Iris pigment epithelial cell (primary cell): ENCODE results near the gene TARBP1.
"Not testable (repeated sequence)": the region's sequence is repeated elsewhere in the genome, so short reads cannot be mapped to it uniquely, and the experiment has no call there.

Experiments used
- DNase-seq: peaks from one replicate; pipeline ENCODE4 v3.0.0-alpha.2; 2011; ENCODE audit warnings: low read depth

Gene TARBP1

GRCh38 chr1:234395297-234395696 lies 83.7 kb downstream of the TARBP1 start:
- DNase-seq, result no peak

- no peak for DNase-seq
These were observed 85.8 kb downstream of the TARBP1 start for GRCh38 chr1:234393190-234393589.

DNA sequence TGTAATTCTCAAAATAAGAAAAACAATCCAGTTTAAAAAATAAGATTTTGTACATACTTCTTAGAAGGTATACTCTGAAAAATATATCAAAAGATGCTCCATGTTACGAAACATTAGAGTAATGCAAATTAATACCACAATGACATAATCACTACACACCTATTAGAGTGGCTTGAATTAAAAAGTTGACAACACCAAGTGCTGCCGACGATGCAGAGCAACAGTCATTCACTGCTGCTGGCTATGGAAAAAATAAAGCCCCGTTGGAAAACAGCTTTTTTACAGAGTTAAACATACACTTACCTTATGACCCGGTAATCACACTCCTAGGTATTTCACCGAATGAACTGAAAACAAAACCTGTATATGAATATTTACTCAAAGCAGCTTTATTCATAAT lies 90.9 kb downstream of the TARBP1 start:
- DNase-seq, result no peak

GRCh38 chr1:234386122-234386521 lies 92.9 kb downstream of the TARBP1 start:
- DNase-seq, result no peak

DNA sequence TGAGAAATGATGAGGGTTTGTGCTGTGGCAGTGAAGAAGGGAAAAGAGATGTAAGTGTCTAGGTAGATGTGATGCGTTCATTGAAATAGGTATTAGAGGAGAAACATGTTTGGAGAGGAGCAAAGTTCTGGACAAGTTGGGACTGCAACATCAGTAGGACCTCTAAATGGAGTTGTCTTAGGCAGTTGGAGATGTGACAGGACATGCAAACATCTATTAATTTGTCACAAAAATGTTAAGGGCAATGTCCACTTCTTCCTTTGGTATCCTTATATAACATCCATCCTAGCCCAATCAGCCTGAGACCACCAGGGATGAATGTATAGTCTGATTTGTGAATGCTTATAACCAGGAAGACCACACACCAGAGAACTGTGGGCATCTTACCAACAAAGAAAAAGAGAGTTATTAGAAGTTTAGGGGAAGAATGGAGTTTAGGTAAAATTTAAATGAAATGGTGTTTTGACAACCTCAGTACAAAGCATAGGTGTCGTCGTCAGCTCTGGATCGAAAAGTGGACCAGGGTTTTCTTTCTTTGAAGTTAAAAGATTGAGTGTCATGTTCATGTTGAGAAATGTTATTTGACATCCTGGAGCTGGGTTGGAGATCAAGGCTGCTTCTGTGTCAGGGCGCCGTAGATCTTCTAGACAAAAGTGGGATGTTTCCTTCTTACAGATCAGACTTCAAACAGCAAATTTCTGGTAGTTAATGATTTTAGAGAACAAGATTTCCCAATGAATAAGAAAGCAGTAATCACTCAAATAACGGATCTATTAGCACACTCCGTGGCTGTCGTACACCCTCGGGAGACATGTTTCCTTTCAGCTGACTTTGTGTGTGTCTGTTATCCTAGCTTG lies 97.1 kb downstream of the TARBP1 start:
- no peak for DNase-seq

GRCh38 chr1:234379591-234380109 lies 99.3 kb downstream of the TARBP1 start:
- not testable (repeated sequence) for DNase-seq

DNA sequence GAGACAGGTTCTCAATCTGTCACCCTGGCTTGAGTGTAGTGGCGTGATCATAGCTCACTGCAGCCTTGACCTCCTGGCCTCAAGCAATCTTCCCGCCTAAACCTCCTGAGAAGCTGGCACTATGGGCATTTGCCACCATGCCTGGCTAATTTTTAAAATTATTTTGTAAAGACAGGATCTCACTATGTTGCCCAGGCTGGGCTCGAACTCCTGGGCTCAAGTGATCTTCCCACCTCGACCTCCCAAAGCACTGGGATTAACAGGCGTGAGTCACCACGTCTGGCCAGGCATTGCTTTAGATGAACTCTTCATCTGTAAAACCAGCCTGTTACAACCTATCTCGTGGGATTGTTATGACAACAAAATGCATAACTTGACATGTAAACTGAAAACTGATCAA lies 103.3 kb downstream of the TARBP1 start:
- DNase-seq, result peak; percentile 15

- DNase-seq, result no peak
These were observed 105.1 kb downstream of the TARBP1 start for GRCh38 chr1:234373959-234374254.

GRCh38 chr1:234373064-234373958 lies 105.7 kb downstream of the TARBP1 start, which contains the start of gene COA6:
Gene COA6 (plus strand): TSS chr1:234373456. CDS start chr1:234373467, 11 bp downstream.
- peak; percentile 98 for DNase-seq

GRCh38 chr1:234372011-234372757 lies 106.8 kb downstream of the TARBP1 start:
- no peak for DNase-seq

DNA sequence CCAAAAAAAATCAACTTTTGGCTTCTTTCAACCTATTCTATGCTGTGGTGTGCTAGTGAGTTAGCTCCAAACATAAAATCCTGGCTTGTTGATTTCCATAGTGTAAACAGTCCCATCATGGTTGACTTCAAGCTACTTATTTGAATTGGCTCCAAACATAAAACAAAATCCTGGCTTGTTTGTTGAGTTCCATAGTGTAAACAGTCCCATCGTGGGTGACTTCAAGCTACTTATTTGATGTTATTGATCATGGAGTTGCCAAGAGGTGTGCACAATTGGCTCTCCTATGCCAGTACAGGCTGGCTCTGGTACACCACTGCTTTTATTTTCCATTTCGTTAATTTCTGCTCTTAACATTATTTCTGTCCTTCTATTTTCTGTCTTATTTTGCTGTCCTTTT lies 107.6 kb downstream of the TARBP1 start:
- no peak for DNase-seq

- DNase-seq, result peak; percentile 75
These were observed 109.2 kb downstream of the TARBP1 start for GRCh38 chr1:234369784-234370183.

- DNase-seq, result no peak
These were observed 109.9 kb downstream of the TARBP1 start for GRCh38 chr1:234369033-234369430.

DNA sequence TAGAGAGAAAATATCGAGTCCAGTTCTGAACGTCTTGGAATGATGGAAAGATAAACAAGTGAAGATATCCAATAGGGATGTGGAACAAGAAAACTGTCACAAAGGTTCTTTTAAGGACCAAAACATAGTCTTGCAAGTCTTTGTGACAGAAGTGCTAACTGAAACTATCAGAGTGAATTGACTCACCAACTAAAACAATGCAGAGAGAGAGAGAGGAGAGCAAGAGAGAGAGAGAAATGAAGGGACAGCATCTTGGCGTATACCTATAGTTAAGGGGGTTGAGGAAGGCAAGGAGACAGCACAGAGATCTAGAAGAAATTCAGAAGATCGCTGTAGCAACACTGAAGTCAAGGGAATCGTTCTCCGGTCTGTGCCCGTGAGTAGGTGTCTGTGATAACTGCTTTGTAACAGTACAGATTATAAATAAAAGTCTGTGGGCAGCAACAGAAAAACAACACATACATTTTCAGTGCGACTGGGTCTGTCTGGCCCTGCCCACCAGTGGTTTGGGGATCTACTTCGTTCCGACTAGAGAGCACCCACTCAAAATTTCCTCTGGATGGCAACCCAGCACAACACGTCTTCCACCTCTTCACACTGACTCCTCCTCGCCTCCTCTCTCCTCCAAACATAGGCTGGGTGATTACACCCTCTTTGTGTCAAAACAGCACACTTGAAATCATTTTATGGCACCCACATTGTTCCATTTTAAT lies 110.5 kb downstream of the TARBP1 start:
- no peak for DNase-seq

- DNase-seq, result no peak
These were observed 116.4 kb downstream of the TARBP1 start for GRCh38 chr1:234362558-234362957.

DNA sequence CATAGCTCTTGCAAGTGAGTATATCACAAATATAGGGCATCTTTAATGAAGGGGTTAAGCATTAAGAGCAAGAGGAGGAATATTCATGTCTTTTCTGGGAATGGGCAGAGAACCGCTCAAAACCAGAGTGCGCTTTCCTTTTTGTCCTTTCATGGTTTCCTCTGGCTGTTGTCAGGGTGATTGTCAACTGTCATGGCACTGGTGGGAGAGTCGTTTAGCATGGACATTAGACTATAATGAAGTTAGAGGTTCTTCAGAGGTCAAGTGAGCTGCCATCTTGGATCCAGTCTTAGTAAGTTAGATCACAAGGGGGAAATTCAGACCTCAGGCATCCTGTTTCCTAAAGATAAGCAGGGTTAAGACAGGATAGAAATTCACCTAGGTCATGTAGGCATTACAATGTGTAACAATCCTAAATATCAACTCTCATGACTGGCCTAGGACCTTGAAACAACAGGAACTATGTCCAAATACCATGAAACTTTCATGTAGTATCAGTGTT lies 117.8 kb downstream of the TARBP1 start:
- no peak for DNase-seq

DNA sequence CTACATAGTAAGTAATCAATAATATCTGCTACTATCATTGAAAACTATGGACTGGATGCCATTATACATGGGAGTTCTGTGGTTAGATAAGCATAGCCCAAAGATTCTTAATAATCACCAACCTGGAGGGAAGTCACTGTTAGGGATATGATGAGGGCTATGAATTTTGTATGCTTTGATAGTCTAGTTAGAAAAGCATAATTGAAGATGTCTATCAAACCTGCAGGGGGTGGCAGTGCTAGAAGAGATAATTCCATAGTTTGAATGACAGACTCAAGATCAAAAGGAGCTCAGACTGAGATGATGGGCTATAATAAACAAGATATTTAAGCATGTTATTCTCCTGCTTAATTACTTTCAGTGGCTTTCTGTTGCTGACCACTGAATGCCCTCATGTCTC lies 121.1 kb downstream of the TARBP1 start:
- no peak for DNase-seq

- DNase-seq, result peak; percentile 11
These were observed 122.2 kb downstream of the TARBP1 start for GRCh38 chr1:234356615-234357269.

- DNase-seq, result no peak
These were observed 123.0 kb downstream of the TARBP1 start for GRCh38 chr1:234355782-234356510.

- DNase-seq, result no peak
These were observed 130.0 kb downstream of the TARBP1 start for GRCh38 chr1:234348964-234349363.
